ENCODE data around the gene LMO7. TPM values are rescaled to one million over a fixed set of nuclear protein-coding genes. Genes with fewer than 3 reads are reported as not detected.

Gene LMO7
- total RNA-seq, 4 donors from 2014 or later: 87.0 to 293 (median 187) TPM

GRCh38 chr13:75685239-75685697 lies 49.1 kb downstream of the LMO7 start:
- peak in 2 of 6 experiments; percentile 14 to 36 for TF ChIP-seq CTCF (IDR thresholded peaks at IDR 0.05)
- TF ChIP-seq POLR2A (IDR thresholded peaks at IDR 0.05): no peak
- peak overlapping the region in 2 of 4 donors; percentile 43 to 50 for H3K27ac ChIP-seq
- no peaks in the 10 kb centered on the region for H3K36me3 ChIP-seq
- H3K4me3 ChIP-seq: no peak overlapping the region
- DNase-seq: no peak
- H3K4me1 ChIP-seq: peaks cover 0 to 10% (median 0%) of the 10 kb centered on the region in 3 donors
- no peaks in the 10 kb centered on the region for H3K9me3 ChIP-seq
- intact Hi-C loops (cut with DNase I): no loop called here
- 19 to 31% methylated on average over 2 of the region's 2 CpGs for WGBS, 2 donors
- H3K27me3 ChIP-seq: no peaks in the 10 kb centered on the region

GRCh38 chr13:75687150-75687763 lies 51.1 kb downstream of the LMO7 start:
- intact Hi-C loops (cut with DNase I): no loop called here
- no peak for DNase-seq
- no peak for TF ChIP-seq POLR2A (IDR thresholded peaks at IDR 0.05)
- peak; percentile 23 to 69 (median 38) for TF ChIP-seq CTCF (IDR thresholded peaks at IDR 0.05)
- H3K36me3 ChIP-seq: no peaks in the 10 kb centered on the region
- H3K27me3 ChIP-seq: no peaks in the 10 kb centered on the region
- no peak overlapping the region for H3K4me3 ChIP-seq
- H3K27ac ChIP-seq: no peak overlapping the region
- peaks cover 0 to 10% (median 0%) of the 10 kb centered on the region in 3 donors for H3K4me1 ChIP-seq
- H3K9me3 ChIP-seq: no peaks in the 10 kb centered on the region

- H3K27ac ChIP-seq: no peak overlapping the region
Observed at GRCh38 chr13:75689686-75690085, 53.6 kb downstream of the LMO7 start.

GRCh38 chr13:75690607-75691006 lies 54.5 kb downstream of the LMO7 start:
- WGBS, 2 donors: 45 to 46% methylated on average over 1 of the region's 1 CpG
- Histone ChIP-seq H3K4me1 (peaks cover 0 to 15% (median 0%) of the 10 kb centered on the region in 3 donors), H3K27me3 (no peaks in the 10 kb centered on the region), H3K36me3 (no peaks in the 10 kb centered on the region), H3K9me3 (no peaks in the 10 kb centered on the region), H3K27ac (no peak overlapping the region), H3K4me3 (no peak overlapping the region)
- intact Hi-C loops (cut with DNase I): loop anchor here (10.0 kb wide), 1 partner anchor 184 kb away; no protein-coding TSS in a partner anchor
- no peak for DNase-seq
- no peak for TF ChIP-seq POLR2A (IDR thresholded peaks at IDR 0.05)
- no peak for TF ChIP-seq CTCF (IDR thresholded peaks at IDR 0.05)

More at GRCh38 chr13:75689686-75690085, 53.6 kb downstream of the LMO7 start:
- intact Hi-C loops (cut with DNase I): loop anchor here (10.0 kb wide), 1 partner anchor 185 kb away; no protein-coding TSS in a partner anchor
- TF ChIP-seq POLR2A (IDR thresholded peaks at IDR 0.05) (no peak), CTCF (IDR thresholded peaks at IDR 0.05) (no peak)
- no peak for DNase-seq
- 94 to 98% methylated on average over 5 of the region's 5 CpGs for WGBS, 2 donors
- H3K4me3 ChIP-seq: no peak overlapping the region
- H3K4me1 ChIP-seq: peaks cover 0 to 13% (median 0%) of the 10 kb centered on the region in 3 donors
- H3K27me3 ChIP-seq: no peaks in the 10 kb centered on the region
- H3K36me3 ChIP-seq: no peaks in the 10 kb centered on the region
- H3K9me3 ChIP-seq: no peaks in the 10 kb centered on the region

- Histone ChIP-seq H3K27me3 (no peaks in the 10 kb centered on the region), H3K9me3 (no peaks in the 10 kb centered on the region), H3K27ac (peak overlapping the region in 1 of 4 donors; percentile 3), H3K36me3 (no peaks in the 10 kb centered on the region), H3K4me3 (no peak overlapping the region), H3K4me1 (peaks cover 0 to 21% (median 3%) of the 10 kb centered on the region in 3 donors)
- intact Hi-C loops (cut with DNase I): loop anchor here (10.0 kb wide), 1 partner anchor 184 kb away; no protein-coding TSS in a partner anchor
- no peak for TF ChIP-seq CTCF (IDR thresholded peaks at IDR 0.05)
- no peak for TF ChIP-seq POLR2A (IDR thresholded peaks at IDR 0.05)
- no peak for DNase-seq
- 50 to 70% methylated on average over 1 of the region's 1 CpG for WGBS, 2 donors
Observed at GRCh38 chr13:75691183-75691582, 55.1 kb downstream of the LMO7 start.
